NCI-H2171 (cell line): ENCODE results near the gene OR10AG1.

Experiments
- DNase-seq: peaks from one replicate; lab custom pipeline; 2025; lab: John Stamatoyannopoulos, UW

The OR10AG1 gene, protein sequence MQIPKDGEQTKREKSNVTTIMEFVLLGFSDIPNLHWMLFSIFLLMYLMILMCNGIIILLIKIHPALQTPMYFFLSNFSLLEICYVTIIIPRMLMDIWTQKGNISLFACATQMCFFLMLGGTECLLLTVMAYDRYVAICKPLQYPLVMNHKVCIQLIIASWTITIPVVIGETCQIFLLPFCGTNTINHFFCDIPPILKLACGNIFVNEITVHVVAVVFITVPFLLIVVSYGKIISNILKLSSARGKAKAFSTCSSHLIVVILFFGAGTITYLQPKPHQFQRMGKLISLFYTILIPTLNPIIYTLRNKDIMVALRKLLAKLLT

DNA sequence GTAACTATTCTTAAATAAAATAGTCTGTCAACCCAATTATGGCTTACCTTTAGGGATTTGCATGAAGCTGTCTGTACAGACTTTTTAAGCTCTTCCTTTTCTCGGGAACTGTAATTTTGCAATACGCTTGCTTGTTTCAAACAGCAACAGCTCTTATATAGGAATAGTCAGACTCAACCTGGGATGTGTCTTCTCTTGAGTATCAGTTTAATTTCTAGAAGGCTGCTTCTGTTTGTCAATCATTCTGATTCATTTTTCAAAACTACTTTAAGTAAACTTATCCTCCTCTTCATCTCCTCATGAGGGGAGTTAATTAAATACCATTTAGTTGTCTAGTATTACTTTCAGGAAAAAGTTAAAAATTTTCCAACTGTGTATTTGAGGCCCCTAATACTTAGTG lies at the start of gene OR10AG1:
Gene OR10AG1, minus strand, starts transcription at position 101 of the 400 bp plus-strand sequence. Its CDS starts 38 bp downstream, at position 63.
- no peak for DNase-seq

DNA sequence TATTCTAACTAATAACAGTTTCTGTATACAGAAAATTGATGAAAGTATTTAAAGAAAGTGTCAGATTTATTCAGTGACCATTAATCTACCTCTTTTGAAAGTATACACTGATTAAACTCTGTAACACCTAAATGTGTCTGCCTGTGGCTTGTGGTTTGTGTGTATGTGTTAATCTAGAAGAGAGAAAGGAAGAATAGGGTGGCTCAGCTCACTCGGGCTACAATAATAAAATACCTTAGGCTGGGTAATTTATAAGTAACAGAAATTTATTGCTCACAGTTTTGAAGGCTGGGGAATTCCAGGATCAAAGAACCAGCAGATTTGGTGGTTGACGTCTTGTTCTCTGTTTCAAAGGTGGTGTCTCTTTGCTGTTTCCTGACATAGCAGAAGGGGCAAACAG lies 44.1 kb upstream of the OR10AG1 start:
- DNase-seq, result no peak

DNA sequence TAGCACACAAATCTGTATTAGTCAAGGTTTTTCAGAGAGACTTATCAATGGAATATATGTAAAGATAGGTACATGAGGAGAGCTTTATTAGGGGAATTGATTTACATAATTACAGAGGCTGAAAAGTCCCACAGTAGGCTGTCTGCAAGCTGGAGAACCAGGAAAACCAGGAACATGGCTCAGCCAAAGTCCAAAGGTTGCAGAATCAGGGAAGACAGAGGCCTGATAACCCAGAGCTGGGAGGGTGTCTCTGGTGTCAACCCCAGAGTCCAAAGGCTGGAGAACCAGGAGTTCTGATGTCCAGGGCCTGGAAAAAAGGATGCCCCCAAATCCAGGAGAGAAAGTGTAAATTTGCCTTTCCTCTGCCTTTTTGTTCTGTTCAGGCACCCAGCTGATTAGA lies 41.0 kb upstream of the OR10AG1 start:
- no peak for DNase-seq

DNA sequence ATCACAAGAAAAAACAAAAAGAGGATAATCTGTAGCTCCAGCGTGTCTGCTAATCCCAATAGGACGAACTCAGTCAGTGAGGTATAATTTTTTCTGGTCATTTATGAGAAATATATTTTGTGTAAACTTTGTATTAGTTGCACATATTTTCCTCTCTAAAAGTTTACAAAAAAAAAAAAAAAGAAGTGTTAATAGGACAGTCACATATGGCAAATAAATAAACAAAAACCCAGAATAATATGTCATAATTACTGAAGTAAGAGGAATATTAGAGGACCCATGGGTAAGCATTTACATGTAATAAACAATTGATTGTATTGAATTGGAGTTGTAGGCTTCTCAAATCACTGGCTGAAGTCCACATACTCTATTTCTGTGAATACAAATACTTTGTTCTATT lies 24.8 kb upstream of the OR10AG1 start, which contains the start of gene OR5F1:
Gene OR5F1, minus strand, starts transcription at position 101 of the 400 bp plus-strand sequence. Its CDS starts 0 bp downstream, at position 101.
- no peak for DNase-seq

DNA sequence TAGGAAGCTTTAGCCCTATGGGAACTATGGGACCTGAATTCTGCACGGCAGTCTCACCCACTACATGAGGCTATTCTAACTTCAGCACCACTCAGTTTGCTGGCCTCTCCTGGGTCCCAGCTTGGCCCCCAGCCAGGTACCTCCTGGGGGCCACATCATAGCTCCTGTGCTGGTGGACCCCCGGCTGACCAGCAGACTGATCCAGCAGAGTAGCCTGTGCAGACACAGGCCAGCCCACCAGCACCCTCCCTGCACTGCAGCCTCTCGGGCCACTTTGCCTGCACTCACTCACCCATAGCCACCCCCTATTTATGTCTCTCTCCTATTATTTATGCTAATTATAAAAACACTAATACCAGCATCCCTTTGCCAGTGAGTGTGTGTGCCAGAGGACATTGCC lies 1.2 kb upstream of the OR10AG1 start:
- no peak for DNase-seq

DNA sequence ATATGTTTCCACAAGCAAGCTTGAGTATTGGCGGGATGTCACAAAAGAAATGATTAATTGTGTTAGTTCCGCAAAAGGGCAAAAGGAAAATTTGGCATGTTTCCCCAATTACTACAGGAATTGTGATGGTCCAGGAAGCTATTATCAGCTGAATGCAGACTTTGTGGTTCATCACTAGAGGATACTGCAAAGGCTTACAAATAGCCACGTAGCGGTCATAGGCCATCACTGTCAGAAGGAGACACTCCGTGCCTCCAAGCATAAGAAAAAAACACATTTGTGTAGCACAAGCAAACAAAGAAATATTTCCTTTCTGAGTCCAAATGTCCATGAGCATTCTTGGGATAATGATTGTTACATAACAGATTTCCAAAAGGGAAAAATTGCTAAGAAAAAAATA lies 1.8 kb downstream of the OR10AG1 start:
- DNase-seq, result no peak

DNA sequence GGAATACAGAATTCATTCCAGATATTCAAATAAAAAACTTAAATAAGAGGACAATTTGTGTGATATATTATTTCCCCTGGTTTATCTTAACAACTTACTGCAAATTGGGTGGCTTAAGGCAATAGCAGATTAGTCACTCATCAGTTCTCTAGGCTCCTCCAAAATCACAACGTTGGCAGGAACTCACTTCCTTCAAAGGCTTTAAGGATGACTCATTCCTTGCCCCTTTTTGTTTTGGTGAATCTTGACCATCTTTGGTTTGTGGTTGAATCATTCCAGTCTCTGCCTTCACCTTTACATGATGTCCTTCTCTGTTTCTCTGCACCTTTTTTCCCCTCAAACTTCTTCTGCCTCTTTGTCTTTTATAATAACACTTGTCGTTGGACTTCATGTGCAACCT lies 3.4 kb downstream of the OR10AG1 start:
- DNase-seq, result no peak

DNA sequence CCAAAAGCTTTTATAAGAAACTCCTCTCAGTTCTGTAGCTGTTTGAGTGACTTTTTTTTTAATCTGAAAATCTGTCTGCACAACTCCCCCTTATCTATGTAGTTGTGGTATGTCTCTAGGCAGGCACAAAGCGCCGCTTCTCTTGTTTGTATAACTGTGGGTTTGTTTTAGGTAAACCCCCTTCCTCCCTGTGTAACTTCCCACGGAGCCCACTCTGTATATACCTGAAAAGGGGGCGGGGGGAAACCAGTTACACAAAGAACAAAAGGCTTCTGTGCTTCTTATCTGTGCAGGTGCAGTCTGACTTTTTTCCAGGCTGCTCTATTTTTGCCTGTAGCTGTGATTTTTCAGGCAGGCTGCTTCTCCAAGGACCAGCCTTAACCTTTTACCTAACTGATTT lies 13.2 kb downstream of the OR10AG1 start:
- no peak for DNase-seq

DNA sequence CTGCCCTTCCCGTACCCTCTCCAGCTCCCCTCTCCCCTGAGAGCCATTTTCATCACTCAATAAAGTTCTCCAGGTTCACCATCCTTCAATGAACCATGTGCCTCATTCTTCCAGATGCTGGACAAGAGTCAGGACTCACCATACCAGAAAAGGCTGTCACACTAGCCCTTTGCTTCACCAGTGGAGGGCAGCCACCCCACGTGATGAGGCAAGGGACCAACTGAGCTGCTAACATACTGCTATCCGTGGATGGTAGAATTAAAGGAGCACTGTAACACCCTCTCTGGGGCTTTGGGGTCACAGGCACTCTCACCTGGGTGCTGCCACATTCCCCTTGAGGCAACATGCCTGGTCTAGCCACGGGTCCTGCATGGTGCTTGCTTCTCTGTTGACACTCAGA lies 20.4 kb downstream of the OR10AG1 start:
- DNase-seq, result no peak

DNA sequence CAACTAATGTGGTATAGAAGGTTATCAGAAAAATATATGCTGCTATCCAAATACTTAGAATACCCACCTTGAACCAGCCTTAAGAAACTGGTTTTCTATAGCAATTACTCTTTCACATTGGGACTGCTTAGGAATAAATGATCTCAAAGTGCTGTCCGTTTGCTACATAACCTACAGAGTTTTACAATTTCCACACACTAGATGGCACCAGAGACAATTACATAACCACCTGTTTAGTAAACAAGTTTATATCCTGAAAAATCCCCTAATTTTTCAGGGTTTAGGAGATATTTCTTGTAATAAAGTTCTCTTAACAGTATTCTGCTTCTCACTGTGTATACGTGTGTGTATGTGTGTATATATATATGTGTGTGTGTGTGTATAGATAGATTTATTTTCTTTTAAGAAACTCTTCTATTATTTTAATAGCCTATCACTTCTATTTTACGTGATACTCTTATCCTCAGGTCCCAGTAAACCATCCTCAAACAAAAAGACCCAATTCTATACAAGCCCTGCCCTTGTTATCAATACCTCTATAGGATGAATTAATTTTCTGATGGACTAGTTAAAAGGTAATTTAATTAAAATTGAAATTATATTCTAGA lies 26.9 kb downstream of the OR10AG1 start:
- DNase-seq, result peak; percentile 17

DNA sequence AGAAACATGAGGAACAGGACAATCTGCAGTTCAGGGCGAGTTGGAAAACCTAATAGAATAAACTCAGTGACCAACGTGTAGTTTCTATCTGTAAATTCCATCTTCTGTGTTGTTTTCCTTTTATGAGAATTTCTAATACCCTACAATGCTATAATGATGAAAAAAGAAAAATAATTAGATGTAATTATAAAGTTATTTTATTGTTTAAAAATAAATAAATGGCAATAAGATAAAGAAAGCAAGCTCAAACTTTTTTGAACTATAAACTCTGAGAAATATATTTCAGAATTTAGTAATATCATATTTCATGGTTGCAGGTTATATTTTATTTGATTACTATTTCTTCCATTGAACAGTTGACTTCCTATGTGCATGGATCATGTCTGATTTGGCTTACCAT lies 33.4 kb downstream of the OR10AG1 start, which contains the start of gene OR5I1:
Gene OR5I1, minus strand, starts transcription at position 101 of the 400 bp plus-strand sequence. Its CDS starts 0 bp downstream, at position 101.
- DNase-seq, result no peak

DNA sequence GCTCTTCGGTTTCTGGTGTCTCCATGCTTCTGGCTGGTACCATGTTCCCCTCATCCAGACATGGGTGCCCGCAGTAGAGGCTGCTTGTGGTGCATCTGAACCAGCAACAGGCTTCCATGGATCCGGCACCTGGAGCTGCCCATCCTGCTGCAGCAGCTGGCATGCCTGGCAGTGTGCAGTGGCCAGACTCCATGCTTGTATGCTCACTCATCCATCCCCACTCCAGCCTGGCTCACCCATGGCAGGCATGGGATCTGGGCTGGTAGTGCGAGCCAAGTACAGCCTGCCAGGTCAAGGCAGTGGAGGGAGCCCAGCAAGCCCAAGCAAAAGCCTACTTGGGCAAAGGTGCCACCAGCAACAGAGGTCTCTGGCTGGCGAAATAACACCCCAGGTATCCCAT lies 49.2 kb downstream of the OR10AG1 start:
- no peak for DNase-seq
